DND-41 (cell line): ENCODE data around the gene SLC30A7.

ENCODE experiments used
- EZH2 ChIP-seq: IDR thresholded peaks from 3 replicates; pipeline ENCODE4 v1.6.1; 2012; ENCODE audit warnings: borderline replicate concordance, low read depth, mild to moderate bottlenecking, moderate library complexity, low read length, inconsistent platforms; ENCODE audit not compliant: severe bottlenecking
- TF ChIP-seq, protein P1 (sequence below): IDR thresholded peaks from 2 replicates; pipeline ENCODE4 v1.5.1; 2012; ENCODE audit warnings: borderline replicate concordance, low read length, moderate library complexity, mild to moderate bottlenecking; ENCODE audit not compliant: poor library complexity, severe bottlenecking; ENCODE audit errors: extremely low read depth

DNA sequence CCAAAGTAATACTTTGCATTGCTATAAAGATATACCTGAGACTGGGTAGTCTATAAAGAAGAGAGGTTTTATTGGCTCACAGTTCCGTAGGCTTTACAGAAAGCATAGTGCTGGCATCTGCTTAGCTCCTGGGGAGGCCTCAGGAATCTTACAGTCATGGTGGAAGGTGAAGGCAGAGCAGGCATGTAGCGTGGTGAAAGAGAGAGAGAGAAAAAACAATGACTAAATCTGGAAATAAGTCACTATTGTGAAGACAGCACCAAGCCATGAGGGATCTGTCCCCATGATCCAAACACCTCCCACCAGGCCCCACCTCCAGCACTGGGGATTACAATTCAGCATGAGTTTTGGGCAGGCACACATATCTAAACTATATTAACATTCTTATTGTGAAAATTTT, 30.4 kb downstream of the SLC30A7 start:
- TF ChIP-seq, protein P1, sequence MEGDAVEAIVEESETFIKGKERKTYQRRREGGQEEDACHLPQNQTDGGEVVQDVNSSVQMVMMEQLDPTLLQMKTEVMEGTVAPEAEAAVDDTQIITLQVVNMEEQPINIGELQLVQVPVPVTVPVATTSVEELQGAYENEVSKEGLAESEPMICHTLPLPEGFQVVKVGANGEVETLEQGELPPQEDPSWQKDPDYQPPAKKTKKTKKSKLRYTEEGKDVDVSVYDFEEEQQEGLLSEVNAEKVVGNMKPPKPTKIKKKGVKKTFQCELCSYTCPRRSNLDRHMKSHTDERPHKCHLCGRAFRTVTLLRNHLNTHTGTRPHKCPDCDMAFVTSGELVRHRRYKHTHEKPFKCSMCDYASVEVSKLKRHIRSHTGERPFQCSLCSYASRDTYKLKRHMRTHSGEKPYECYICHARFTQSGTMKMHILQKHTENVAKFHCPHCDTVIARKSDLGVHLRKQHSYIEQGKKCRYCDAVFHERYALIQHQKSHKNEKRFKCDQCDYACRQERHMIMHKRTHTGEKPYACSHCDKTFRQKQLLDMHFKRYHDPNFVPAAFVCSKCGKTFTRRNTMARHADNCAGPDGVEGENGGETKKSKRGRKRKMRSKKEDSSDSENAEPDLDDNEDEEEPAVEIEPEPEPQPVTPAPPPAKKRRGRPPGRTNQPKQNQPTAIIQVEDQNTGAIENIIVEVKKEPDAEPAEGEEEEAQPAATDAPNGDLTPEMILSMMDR: no peak
- no peak for TF ChIP-seq EZH2
